ENCODE data around the gene LSR.

The LSR gene

DNA sequence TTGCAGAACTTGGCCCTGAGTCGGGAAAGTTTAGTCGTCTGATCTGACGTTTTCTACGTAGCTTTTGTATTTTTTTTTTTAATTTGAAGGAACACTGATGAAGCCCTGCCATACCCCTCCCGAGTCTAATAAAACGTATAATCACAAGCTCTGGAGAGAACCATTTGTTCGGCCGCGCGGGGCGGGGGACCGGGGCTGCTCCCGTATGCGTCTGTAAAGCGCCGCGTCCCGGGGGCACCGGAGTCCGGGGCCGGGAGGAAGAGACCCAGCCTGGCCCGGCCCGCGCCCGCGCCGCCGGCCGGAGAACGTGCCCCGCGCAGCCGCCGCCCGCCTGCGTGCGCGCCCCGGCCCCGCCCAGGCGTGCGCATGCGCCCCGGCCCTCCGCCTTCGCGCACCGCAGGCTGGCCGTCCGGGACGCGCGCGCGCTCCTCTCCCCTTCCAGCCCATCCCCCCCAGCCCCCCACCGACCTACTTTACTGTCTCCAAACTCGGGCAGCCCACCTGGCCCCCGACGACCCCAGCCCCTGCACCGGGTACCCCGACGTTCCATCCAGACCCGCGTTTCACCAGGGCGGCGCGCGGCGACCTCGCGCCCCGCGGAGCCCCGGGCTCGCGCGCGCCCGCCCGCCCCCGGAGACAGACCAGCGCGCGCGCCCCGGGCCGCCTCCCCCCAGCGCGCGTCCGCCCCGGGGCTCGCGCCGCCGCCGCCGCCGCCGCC is 19.2 kb downstream of the LSR start (continued):
- TF ChIP-seq ZNF664 (tag by site-specific recombination; IDR thresholded peaks at IDR 0.05) (no peak), FEZF1 (tag by site-specific recombination; IDR thresholded peaks at IDR 0.05) (no peak), TSHZ1 (tag by site-specific recombination; IDR thresholded peaks at IDR 0.05; ENCODE audit: borderline replicate concordance) (no peak), GLI4 (tag by site-specific recombination; IDR thresholded peaks at IDR 0.05) (no peak), ZNF184 (tag by site-specific recombination; IDR thresholded peaks at IDR 0.05) (no peak), KLF9 (tag by site-specific recombination; IDR thresholded peaks at IDR 0.05; ENCODE audit: low read depth) (no peak), MZF1 (tag by site-specific recombination; IDR thresholded peaks at IDR 0.05; ENCODE audit: borderline replicate concordance) (no peak), ZBTB7A (tag by site-specific recombination; IDR thresholded peaks at IDR 0.05; ENCODE audit: low read depth) (no peak; the same call in none of the 2 replicates), BCL11B (tag by site-specific recombination; IDR thresholded peaks at IDR 0.05; ENCODE audit: low read depth) (no peak; the same call in 1 of the 2 replicates), HOXC10 (CRISPR knock-in tag; IDR thresholded peaks at IDR 0.05) (no peak), PRDM4 (tag by site-specific recombination; IDR thresholded peaks at IDR 0.05) (no peak), ZNF544 (tag by site-specific recombination; IDR thresholded peaks at IDR 0.05) (no peak), ZNF26 (tag by site-specific recombination; IDR thresholded peaks at IDR 0.05) (no peak), ZNF202 (tag by site-specific recombination; IDR thresholded peaks at IDR 0.05; ENCODE audit: borderline replicate concordance) (no peak), ZNF501 (tag by site-specific recombination; IDR thresholded peaks at IDR 0.05) (no peak), GLI2 (tag by site-specific recombination; IDR thresholded peaks at IDR 0.05; ENCODE audit: borderline replicate concordance, low read depth) (no peak), ZNF48 (tag by site-specific recombination; IDR thresholded peaks at IDR 0.05) (no peak), PRDM6 (tag by site-specific recombination; IDR thresholded peaks at IDR 0.05) (no peak), ZNF211 (tag by site-specific recombination; IDR thresholded peaks at IDR 0.05; ENCODE audit: low read depth) (no peak), ZNF350 (tag by site-specific recombination; IDR thresholded peaks at IDR 0.05) (no peak)
- TF ChIP-seq, protein P1, sequence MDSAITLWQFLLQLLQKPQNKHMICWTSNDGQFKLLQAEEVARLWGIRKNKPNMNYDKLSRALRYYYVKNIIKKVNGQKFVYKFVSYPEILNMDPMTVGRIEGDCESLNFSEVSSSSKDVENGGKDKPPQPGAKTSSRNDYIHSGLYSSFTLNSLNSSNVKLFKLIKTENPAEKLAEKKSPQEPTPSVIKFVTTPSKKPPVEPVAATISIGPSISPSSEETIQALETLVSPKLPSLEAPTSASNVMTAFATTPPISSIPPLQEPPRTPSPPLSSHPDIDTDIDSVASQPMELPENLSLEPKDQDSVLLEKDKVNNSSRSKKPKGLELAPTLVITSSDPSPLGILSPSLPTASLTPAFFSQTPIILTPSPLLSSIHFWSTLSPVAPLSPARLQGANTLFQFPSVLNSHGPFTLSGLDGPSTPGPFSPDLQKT (IDR thresholded peaks at IDR 0.05; ENCODE audit: borderline replicate concordance, low read depth, low read length), result no peak
- TF ChIP-seq, protein P2, sequence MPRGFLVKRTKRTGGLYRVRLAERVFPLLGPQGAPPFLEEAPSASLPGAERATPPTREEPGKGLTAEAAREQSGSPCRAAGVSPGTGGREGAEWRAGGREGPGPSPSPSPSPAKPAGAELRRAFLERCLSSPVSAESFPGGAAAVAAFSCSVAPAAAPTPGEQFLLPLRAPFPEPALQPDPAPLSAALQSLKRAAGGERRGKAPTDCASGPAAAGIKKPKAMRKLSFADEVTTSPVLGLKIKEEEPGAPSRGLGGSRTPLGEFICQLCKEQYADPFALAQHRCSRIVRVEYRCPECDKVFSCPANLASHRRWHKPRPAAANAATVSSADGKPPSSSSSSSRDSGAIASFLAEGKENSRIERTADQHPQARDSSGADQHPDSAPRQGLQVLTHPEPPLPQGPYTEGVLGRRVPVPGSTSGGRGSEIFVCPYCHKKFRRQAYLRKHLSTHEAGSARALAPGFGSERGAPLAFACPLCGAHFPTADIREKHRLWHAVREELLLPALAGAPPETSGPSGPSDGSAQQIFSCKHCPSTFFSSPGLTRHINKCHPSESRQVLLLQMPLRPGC (tag by site-specific recombination; IDR thresholded peaks at IDR 0.05), result no peak
- TF ChIP-seq, protein P3, sequence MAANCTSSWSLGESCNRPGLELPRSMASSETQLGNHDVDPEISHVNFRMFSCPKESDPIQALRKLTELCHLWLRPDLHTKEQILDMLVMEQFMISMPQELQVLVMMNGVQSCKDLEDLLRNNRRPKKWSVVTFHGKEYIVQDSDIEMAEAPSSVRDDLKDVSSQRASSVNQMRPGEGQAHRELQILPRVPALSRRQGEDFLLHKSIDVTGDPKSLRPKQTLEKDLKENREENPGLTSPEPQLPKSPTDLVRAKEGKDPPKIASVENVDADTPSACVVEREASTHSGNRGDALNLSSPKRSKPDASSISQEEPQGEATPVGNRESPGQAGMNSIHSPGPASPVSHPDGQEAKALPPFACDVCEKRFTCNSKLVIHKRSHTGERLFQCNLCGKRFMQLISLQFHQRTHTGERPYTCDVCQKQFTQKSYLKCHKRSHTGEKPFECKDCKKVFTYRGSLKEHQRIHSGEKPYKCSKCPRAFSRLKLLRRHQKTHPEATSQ (tag by site-specific recombination; IDR thresholded peaks at IDR 0.05), result no peak
- TF ChIP-seq, protein P4, sequence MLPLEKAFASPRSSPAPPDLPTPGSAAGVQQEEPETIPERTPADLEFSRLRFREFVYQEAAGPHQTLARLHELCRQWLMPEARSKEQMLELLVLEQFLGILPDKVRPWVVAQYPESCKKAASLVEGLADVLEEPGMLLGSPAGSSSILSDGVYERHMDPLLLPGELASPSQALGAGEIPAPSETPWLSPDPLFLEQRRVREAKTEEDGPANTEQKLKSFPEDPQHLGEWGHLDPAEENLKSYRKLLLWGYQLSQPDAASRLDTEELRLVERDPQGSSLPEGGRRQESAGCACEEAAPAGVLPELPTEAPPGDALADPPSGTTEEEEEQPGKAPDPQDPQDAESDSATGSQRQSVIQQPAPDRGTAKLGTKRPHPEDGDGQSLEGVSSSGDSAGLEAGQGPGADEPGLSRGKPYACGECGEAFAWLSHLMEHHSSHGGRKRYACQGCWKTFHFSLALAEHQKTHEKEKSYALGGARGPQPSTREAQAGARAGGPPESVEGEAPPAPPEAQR (tag by site-specific recombination; IDR thresholded peaks at IDR 0.05), result no peak
